Fibroblast of lung (primary cell): ENCODE results near the gene LRRC58.

Experiments used
- CTCF ChIP-seq, 2 donors: IDR thresholded peaks in 1 of 2; conservative IDR thresholded peaks in 1 of 2; 1 replicate in 1 of 2; 2 replicates in 1 of 2; pipeline ENCODE4 v1.5.1; 2011 to 2012; ENCODE audit warnings: low read length in 2 of 2, control low read depth in 1 of 2, inconsistent platforms in 1 of 2, low read depth in 1 of 2, mild to moderate bottlenecking in 1 of 2
- EZH2 ChIP-seq: IDR thresholded peaks from 2 replicates; pipeline ENCODE4 v1.5.1; 2012; ENCODE audit warnings: low read length, control low read depth, mild to moderate bottlenecking; ENCODE audit errors: missing control alignments

GRCh38 chr3:120331076-120331475 is 18.1 kb downstream of the LRRC58 start:
- TF ChIP-seq EZH2 = no peak
- TF ChIP-seq CTCF (conservative IDR thresholded peaks at IDR 0.05 in 1 of 2, IDR thresholded peaks at IDR 0.05 in 1 of 2; ENCODE audit: low read depth in 1 of 2, low read length in 2 of 2) = no peak
